ENCODE data around the gene PLAAT3.
"Not testable (repeated sequence)": the region's sequence is repeated elsewhere in the genome, so short reads cannot be mapped to it uniquely, and the experiment has no call there.

Gene PLAAT3

GRCh38 chr11:63608353-63609345 lies 5.6 kb downstream of the PLAAT3 start:
- H3K4me3 ChIP-seq (ENCODE audit: low read length), result peak overlapping the region; percentile 55
- DNase-seq (ENCODE audit: low read depth), result peak; percentile 76
- peaks cover 44% of the 10 kb centered on the region for H3K4me1 ChIP-seq (ENCODE audit: control insufficient read depth, insufficient read depth, low read length)
- H3K27me3 ChIP-seq (replicated peaks; ENCODE audit: control insufficient read depth, insufficient read depth, low read length), result no peaks in the 10 kb centered on the region
- H3K36me3 ChIP-seq (ENCODE audit: control insufficient read depth, insufficient read depth, low read length, severe bottlenecking), result peaks cover 13% of the 10 kb centered on the region
- no peaks in the 10 kb centered on the region for H3K9me3 ChIP-seq (ENCODE audit: control insufficient read depth, low read length)
- peak overlapping the region; percentile 92 for H3K9ac ChIP-seq (ENCODE audit: low read length)

- Histone ChIP-seq H3K27me3 (replicated peaks; ENCODE audit: control insufficient read depth, insufficient read depth, low read length) (no peaks in the 10 kb centered on the region), H3K9me3 (ENCODE audit: control insufficient read depth, low read length) (no peaks in the 10 kb centered on the region), H3K4me1 (ENCODE audit: control insufficient read depth, insufficient read depth, low read length) (peaks cover 50% of the 10 kb centered on the region), H3K4me3 (ENCODE audit: low read length) (peak overlapping the region; percentile 32), H3K36me3 (ENCODE audit: control insufficient read depth, insufficient read depth, low read length, severe bottlenecking) (peaks cover 19% of the 10 kb centered on the region), H3K9ac (ENCODE audit: low read length) (peak overlapping the region; percentile 63)
- DNase-seq (ENCODE audit: low read depth), result peak; percentile 23
Measured at GRCh38 chr11:63603180-63603518, 11.1 kb downstream of the PLAAT3 start.

DNA sequence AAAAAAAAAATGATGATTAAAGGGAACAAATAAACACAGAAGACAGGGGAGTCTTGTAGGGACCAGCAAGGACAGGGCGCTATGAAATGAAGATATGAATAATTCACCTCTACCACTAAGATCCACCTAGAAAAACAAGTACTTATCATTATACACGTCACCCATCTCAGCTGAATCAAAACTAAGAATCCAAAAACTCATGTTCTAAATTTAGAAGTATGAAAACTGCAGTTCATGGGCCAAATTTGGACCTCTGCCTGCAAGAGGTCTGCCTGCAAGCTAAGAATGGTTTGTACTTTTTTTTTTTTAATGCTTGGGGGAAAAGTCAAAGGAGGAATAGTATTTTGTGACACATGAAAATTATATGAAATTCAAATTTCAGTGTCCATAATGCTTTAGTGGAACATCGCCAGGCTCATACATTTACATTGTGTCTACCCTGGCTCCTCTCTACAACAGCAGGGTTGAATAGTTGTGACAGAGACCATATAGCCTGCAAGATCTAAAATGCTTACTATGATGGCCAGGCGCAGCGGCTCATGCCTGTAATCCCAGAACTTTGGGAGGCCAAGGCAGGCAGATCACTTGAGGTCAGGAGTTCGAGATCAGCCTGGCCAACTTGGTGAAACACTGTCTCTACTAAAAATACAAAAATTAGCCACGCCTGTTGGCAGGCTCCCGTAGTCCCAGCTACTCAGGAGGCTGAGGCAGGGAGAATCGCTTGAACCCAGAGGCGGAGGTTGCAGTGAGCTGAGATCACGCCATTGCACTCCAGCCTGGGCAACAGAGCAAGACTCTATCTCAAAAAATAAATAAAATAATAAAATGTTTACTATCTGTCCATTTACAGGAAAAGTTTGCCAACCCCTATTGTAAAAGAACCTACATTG lies 11.7 kb downstream of the PLAAT3 start:
- H3K4me3 ChIP-seq (ENCODE audit: low read length), result peak overlapping the region; percentile 32
- peaks cover 25% of the 10 kb centered on the region for H3K36me3 ChIP-seq (ENCODE audit: control insufficient read depth, insufficient read depth, low read length, severe bottlenecking)
- H3K27me3 ChIP-seq (replicated peaks; ENCODE audit: control insufficient read depth, insufficient read depth, low read length); H3K9me3 ChIP-seq (ENCODE audit: control insufficient read depth, low read length): not testable (repeated sequence)
- H3K9ac ChIP-seq (ENCODE audit: low read length), result peak overlapping the region; percentile 63
- peaks cover 50% of the 10 kb centered on the region for H3K4me1 ChIP-seq (ENCODE audit: control insufficient read depth, insufficient read depth, low read length)
- peak; percentile 70 for DNase-seq (ENCODE audit: low read depth)

DNA sequence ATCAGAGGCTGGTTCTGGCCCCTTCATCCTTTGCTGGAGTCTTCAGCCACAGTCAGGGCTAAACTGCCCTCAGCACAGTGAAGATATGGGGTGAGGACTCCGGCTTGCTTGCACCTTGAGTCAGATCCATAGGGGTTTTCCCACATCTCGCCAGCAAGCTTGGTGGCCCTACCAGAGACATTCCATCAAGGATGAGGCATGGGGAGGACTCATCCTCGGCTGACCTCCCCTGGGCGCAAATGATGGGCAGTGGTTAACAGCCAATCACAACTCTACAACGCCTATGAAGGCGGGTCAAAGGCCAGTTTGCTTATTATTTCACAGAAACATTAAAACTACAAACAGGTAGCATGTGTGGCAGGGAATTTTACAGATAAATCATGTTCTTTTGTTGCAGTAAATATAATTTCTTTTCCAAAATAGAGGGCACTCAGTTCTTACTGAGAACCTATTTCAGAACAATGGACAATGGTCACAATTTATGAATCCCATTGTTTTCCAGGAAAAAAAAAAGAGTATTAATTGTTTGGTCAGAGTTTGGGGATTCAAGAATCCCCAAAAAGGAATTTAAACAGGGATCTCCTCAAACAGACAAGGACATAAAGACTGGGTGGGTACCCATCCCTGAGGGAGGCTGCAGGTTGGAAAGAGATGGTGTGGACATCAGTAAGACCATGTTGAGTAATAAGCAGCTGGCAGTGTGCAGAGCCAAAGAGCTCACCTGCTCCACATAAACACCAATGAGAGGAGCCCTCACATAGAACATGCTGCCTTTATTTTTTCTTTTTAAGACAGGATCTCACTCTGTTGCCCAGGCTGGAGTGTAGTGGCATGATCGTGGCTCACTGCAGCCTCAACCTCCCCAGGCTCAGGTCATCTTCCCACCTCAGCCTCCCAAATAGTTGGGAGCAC lies 14.8 kb downstream of the PLAAT3 start:
- peak; percentile 43 for DNase-seq (ENCODE audit: low read depth)
- H3K9ac ChIP-seq (ENCODE audit: low read length), result no peak overlapping the region
- no peak overlapping the region for H3K4me3 ChIP-seq (ENCODE audit: low read length)
- peaks cover 56% of the 10 kb centered on the region for H3K4me1 ChIP-seq (ENCODE audit: control insufficient read depth, insufficient read depth, low read length)
- no peaks in the 10 kb centered on the region for H3K9me3 ChIP-seq (ENCODE audit: control insufficient read depth, low read length)
- peaks cover 39% of the 10 kb centered on the region for H3K36me3 ChIP-seq (ENCODE audit: control insufficient read depth, insufficient read depth, low read length, severe bottlenecking)
- H3K27me3 ChIP-seq (replicated peaks; ENCODE audit: control insufficient read depth, insufficient read depth, low read length), result no peaks in the 10 kb centered on the region

DNA sequence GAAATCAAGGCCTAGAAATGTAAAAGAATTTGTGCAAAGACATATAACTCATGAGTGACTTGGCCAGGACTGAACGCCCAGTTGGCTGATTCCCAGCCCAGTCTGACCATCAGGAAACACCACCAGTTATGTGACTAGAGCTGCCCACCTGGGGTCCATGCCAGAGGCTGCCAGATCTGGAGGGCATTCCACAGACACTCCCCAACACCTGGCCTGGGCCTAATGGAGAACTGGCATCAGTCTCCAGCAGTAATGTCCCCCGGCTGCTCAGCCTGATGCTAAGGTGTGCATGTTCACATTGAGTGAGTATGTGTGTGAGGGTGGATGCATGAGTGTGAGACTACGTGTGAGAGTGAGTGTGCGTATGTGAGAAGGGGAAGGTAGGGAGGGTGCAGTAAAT lies 15.7 kb downstream of the PLAAT3 start:
- Histone ChIP-seq H3K9ac (ENCODE audit: low read length) (no peak overlapping the region), H3K4me1 (ENCODE audit: control insufficient read depth, insufficient read depth, low read length) (peaks cover 51% of the 10 kb centered on the region), H3K9me3 (ENCODE audit: control insufficient read depth, low read length) (no peaks in the 10 kb centered on the region), H3K4me3 (ENCODE audit: low read length) (no peak overlapping the region), H3K36me3 (ENCODE audit: control insufficient read depth, insufficient read depth, low read length, severe bottlenecking) (peaks cover 44% of the 10 kb centered on the region), H3K27me3 (replicated peaks; ENCODE audit: control insufficient read depth, insufficient read depth, low read length) (no peaks in the 10 kb centered on the region)
- no peak for DNase-seq (ENCODE audit: low read depth)

DNA sequence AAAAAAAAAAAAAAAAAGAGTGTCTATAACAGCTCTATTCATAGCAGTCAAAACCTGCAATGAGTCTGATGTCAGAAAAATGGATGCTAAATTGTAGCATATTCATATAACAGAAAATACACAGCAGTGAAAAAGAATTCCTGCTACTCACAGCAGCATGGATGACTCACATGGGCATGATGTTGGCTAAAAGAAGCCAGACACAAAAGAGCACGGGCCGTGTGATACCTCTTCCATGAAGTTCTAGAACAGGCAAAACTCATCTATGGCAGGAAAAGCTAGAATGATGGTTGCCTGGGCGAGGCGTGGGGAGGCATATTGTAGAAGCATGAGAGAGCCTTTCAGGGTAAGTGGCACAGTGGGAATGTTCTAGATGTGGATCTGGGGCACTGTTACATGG lies 18.9 kb downstream of the PLAAT3 start:
- DNase-seq (ENCODE audit: low read depth), result peak; percentile 55
- H3K4me3 ChIP-seq (ENCODE audit: low read length), result no peak overlapping the region
- H3K27me3 ChIP-seq (replicated peaks; ENCODE audit: control insufficient read depth, insufficient read depth, low read length), result no peaks in the 10 kb centered on the region

DNA sequence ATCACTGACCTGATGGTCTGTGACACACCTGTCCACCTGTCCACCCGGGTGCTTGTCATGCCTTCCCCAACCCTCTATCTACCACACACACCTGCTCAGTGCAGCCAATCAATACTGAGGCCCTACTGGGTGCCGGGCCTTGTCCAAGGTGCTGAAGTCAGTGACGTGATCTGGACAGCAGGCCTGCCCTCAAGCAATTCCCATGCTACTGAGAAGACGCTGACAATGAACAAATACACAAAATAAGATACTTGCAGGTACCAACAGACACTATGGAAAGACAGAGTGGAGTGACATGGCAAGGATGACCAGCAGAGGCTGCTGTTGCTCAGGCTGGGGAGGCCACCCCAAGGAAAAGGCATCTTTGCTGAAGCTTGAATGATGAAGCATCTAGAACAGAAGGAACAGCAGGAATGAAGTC lies 21.2 kb downstream of the PLAAT3 start:
- Histone ChIP-seq H3K36me3 (ENCODE audit: control insufficient read depth, insufficient read depth, low read length, severe bottlenecking) (peaks cover 90% of the 10 kb centered on the region), H3K4me3 (ENCODE audit: low read length) (no peak overlapping the region), H3K27me3 (replicated peaks; ENCODE audit: control insufficient read depth, insufficient read depth, low read length) (no peaks in the 10 kb centered on the region), H3K9me3 (ENCODE audit: control insufficient read depth, low read length) (no peaks in the 10 kb centered on the region), H3K9ac (ENCODE audit: low read length) (no peak overlapping the region), H3K4me1 (ENCODE audit: control insufficient read depth, insufficient read depth, low read length) (peaks cover 8% of the 10 kb centered on the region)
- peak; percentile 43 for DNase-seq (ENCODE audit: low read depth)

More for the DNA sequence above, 18.9 kb downstream of the PLAAT3 start:
- Histone ChIP-seq H3K9ac (ENCODE audit: low read length) (no peak overlapping the region), H3K36me3 (ENCODE audit: control insufficient read depth, insufficient read depth, low read length, severe bottlenecking) (peaks cover 77% of the 10 kb centered on the region), H3K4me1 (ENCODE audit: control insufficient read depth, insufficient read depth, low read length) (peaks cover 28% of the 10 kb centered on the region), H3K9me3 (ENCODE audit: control insufficient read depth, low read length) (no peaks in the 10 kb centered on the region)

DNA sequence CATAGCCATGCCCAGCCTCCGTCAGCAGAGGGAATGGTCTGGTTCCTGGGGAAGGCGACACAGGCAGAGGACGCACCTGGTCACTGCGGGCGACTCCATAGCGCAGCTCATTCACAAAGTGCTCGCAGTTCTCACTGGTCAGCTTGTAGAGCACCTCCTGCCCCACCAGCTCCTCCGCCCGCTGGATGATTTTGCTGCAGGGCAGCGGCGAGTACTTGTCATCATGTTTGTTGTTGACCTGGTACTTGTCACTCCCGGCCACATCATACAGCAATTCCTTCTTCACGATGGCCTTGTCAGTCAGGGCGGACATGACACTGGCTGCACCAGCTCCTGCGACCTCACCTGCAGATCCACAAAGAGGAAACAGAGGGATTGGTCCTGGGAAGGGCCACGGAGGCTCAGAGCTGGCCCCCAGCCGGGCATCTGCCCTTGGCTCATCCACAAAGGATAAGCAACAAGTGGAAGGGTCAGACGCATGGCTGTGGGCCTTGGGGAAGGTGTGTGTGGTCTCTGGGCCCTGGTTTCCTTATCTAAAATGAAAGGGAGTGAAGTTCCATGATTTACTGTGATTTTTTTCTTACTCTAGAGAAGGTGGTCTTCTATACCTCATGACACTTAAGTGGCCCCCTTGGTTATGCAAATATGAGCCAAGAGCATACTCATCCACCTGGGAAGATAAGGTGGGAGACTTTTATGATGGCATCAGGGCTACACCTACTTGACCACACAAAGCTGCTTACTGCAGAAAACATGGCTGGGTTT lies 24.0 kb downstream of the PLAAT3 start:
- Histone ChIP-seq H3K9me3 (ENCODE audit: control insufficient read depth, low read length) (no peaks in the 10 kb centered on the region), H3K4me1 (ENCODE audit: control insufficient read depth, insufficient read depth, low read length) (peaks cover 1% of the 10 kb centered on the region), H3K27me3 (replicated peaks; ENCODE audit: control insufficient read depth, insufficient read depth, low read length) (no peaks in the 10 kb centered on the region), H3K4me3 (ENCODE audit: low read length) (no peak overlapping the region), H3K9ac (ENCODE audit: low read length) (no peak overlapping the region), H3K36me3 (ENCODE audit: control insufficient read depth, insufficient read depth, low read length, severe bottlenecking) (peaks cover 94% of the 10 kb centered on the region)
- no peak for DNase-seq (ENCODE audit: low read depth)

- Histone ChIP-seq H3K36me3 (ENCODE audit: control insufficient read depth, insufficient read depth, low read length, severe bottlenecking) (peaks cover 92% of the 10 kb centered on the region), H3K9me3 (ENCODE audit: control insufficient read depth, low read length) (no peaks in the 10 kb centered on the region), H3K27me3 (replicated peaks; ENCODE audit: control insufficient read depth, insufficient read depth, low read length) (no peaks in the 10 kb centered on the region), H3K9ac (ENCODE audit: low read length) (no peak overlapping the region), H3K4me3 (ENCODE audit: low read length) (no peak overlapping the region), H3K4me1 (ENCODE audit: control insufficient read depth, insufficient read depth, low read length) (peaks cover 2% of the 10 kb centered on the region)
- DNase-seq (ENCODE audit: low read depth), result no peak
Measured at GRCh38 chr11:63589000-63589399, 25.2 kb downstream of the PLAAT3 start.

Data from adipocyte (in vitro differentiated cells).